Progenitor cell of endocrine pancreas (in vitro differentiated cells): ENCODE results near the gene FBXL12. TPM values are rescaled to one million over a fixed set of nuclear protein-coding genes. Genes with fewer than 3 reads are reported as not detected.
A peak's percentile ranks its signal among the peaks of the same experiment; 100 is the strongest.
"Not testable (repeated sequence)": the region's sequence is repeated elsewhere in the genome, so short reads cannot be mapped to it uniquely, and the experiment has no call there.

Experiments
- DNase-seq: peaks from one replicate; pipeline ENCODE4 v3.0.0; 2021; ENCODE audit warnings: low spot score; ENCODE audit not compliant: unreplicated experiment
- H3K27ac Mint-ChIP-seq: 2 replicates; pipeline ENCODE4 v1.8.0; 2021; ENCODE audit warnings: mild to moderate bottlenecking, moderate library complexity, mixed read lengths
- H3K27me3 Mint-ChIP-seq: 2 replicates; pipeline ENCODE4 v1.8.0; 2021; ENCODE audit warnings: mixed read lengths
- H3K36me3 Mint-ChIP-seq: 2 replicates; pipeline ENCODE4 v1.8.0; 2022; ENCODE audit warnings: mixed read lengths; ENCODE audit not compliant: insufficient read depth
- H3K4me1 Mint-ChIP-seq: 2 replicates; pipeline ENCODE4 v1.8.0; 2021; ENCODE audit warnings: low read depth, mixed read lengths
- H3K4me3 Mint-ChIP-seq: 2 replicates; pipeline ENCODE4 v1.8.0; 2021; ENCODE audit warnings: low read depth, mild to moderate bottlenecking, moderate library complexity, mixed read lengths
- H3K9me3 Mint-ChIP-seq: 2 replicates; pipeline ENCODE4 v1.8.0; 2021; ENCODE audit warnings: low read depth, mixed read lengths
- total RNA-seq: library from RNA; stranded (reverse); gene quantifications from 2 replicates; pipeline ENCODE4 v1.2.1, GENCODE V29; 2021
- TF ChIP-seq, protein P1 (sequence below): fragments of 200-600 bp; sonication (generic); IDR thresholded peaks from one replicate; pipeline ENCODE4 v1.5.0; 2021; ENCODE audit warnings: antibody characterized with exemption, mild to moderate bottlenecking; ENCODE audit not compliant: unreplicated experiment

Gene FBXL12
- total RNA-seq, 1 donor from 2014 or later = 32.0 TPM

DNA sequence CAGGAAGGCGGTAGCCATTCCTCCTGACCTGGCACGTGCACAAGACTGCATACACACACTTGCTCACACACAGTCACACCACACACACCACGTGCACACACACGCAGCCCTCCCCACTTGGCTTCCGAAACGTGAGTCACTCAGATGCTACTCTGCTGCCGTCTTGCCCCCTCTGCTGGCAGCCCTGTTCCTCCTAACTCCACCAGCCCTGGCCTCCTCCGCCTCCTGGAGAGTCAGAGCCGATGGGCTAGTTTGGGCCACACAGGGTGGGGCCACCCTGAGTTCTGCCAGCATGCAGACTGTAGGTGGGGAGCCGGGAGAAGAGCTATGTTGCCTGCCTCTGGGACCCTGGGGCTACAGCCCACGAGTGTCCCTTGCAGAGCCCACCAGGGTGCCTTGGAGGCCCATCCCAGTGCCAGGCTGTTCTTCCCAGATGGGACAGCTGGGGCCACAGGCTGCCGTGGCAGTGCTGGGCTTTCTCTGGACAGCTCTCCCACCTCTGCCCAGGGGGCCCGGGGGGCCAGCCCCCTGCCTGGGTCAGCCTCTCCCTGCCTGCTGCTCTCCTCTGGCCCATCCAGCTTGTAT, 28.3 kb upstream of the FBXL12 start:
- TF ChIP-seq, protein P1, sequence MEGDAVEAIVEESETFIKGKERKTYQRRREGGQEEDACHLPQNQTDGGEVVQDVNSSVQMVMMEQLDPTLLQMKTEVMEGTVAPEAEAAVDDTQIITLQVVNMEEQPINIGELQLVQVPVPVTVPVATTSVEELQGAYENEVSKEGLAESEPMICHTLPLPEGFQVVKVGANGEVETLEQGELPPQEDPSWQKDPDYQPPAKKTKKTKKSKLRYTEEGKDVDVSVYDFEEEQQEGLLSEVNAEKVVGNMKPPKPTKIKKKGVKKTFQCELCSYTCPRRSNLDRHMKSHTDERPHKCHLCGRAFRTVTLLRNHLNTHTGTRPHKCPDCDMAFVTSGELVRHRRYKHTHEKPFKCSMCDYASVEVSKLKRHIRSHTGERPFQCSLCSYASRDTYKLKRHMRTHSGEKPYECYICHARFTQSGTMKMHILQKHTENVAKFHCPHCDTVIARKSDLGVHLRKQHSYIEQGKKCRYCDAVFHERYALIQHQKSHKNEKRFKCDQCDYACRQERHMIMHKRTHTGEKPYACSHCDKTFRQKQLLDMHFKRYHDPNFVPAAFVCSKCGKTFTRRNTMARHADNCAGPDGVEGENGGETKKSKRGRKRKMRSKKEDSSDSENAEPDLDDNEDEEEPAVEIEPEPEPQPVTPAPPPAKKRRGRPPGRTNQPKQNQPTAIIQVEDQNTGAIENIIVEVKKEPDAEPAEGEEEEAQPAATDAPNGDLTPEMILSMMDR = peak; percentile 40
- Mint-ChIP-seq H3K4me1 (peaks cover 4% of the 10 kb centered on the region), H3K36me3 (peaks cover 14% of the 10 kb centered on the region), H3K27me3 (no peaks in the 10 kb centered on the region), H3K27ac (no peak overlapping the region), H3K9me3 (no peaks in the 10 kb centered on the region), H3K4me3 (no peak overlapping the region)
- no peak for DNase-seq

DNA sequence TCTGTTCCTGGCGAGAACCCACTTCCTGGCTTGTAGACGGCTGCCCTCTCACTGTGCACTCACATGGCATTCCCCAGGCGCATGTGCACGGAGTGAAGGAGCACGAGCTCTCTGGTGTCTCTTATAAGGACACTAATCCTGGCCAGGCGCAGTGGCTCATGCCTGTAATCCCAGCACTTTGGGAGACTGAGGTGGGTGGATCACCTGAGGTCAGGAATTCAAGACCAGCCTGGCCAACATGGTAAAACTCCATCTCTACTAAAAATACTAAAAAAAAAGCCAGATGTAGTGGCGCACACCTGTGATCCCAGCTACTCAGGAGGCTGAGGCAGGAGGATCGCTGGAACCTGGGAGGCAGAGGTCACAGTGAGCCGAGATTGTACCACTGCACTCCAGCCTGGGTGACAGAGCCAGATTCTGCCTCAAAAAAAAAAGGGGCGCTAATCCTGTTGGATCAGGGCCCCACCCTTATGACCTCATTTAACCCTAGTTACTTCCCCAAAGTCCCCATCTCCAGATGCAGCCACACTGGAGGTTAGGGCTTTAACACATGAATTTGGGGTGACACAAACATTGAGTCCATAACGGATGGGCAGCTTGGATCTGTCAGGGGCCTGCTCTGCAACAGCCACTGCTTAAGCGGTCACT, 24.9 kb upstream of the FBXL12 start:
- H3K36me3 Mint-ChIP-seq = peaks cover 23% of the 10 kb centered on the region
- not testable (repeated sequence) for H3K27ac Mint-ChIP-seq, H3K4me3 Mint-ChIP-seq, H3K9me3 Mint-ChIP-seq, H3K27me3 Mint-ChIP-seq, DNase-seq, H3K4me1 Mint-ChIP-seq

DNA sequence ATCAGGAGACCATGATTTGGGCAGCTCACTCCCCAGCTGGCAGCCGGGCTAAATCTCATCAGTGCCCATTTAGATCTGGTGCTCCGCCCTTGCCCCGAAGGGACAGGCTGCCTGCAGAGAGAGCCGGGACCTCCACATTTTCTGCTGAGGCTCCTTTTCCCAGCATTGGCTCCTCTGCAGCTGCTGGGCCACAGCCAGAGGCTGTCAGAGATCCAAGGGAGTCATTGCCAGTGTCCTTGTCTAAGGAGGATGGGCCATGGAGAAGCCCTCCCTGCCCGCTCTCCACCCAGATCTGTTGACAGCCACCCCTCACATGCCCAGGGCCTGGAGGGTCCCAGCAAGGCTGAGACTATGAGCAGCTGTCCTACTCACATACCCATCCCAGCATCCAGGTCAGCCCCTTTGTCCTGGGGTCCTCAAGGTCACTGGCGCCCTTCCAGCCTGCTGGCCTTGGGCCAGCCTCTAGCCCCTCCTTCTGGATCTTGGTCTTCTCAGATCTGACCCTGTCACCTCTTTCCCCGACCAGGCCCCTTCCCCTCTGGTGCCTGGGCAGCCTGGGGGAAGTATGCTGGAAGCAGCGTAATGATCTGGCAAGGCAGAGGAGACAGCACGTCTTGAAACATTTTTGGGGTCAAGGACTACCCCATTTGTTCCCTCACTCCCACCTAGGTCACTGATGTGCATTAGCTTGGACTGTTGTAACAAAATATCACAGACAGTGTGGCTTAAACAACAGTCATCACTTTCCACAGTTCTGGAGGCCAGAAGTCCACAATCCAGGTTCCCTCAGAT, 24.2 kb upstream of the FBXL12 start:
- TF ChIP-seq, protein P1 = no peak
- H3K4me3 Mint-ChIP-seq = no peak overlapping the region
- no peak for DNase-seq
- peaks cover 23% of the 10 kb centered on the region for H3K36me3 Mint-ChIP-seq
- no peaks in the 10 kb centered on the region for H3K27me3 Mint-ChIP-seq
- H3K27ac Mint-ChIP-seq = no peak overlapping the region
- no peaks in the 10 kb centered on the region for H3K4me1 Mint-ChIP-seq
- no peaks in the 10 kb centered on the region for H3K9me3 Mint-ChIP-seq

DNA sequence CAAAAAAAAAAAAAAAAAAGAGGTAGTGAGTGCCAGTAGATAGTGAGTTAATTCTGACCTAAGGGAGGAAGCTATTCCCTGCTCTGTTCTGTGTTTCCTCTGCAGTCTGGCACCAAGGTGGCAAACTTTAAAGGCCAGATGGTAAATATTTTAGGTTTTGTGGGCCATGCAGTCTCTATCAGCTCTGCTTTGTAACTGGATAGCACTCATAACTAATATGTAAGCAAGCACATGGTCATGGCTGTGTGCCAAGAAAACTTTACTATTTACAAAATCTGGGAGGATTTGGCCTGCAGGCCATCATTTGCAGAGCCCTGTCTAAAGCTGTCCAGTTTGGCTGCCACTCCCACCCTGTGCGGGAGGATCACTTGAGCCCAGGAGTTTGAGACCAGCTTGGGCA, 20.5 kb upstream of the FBXL12 start:
- Mint-ChIP-seq H3K27me3 (no peaks in the 10 kb centered on the region), H3K27ac (no peak overlapping the region), H3K4me3 (no peak overlapping the region), H3K4me1 (peaks cover 8% of the 10 kb centered on the region), H3K9me3 (no peaks in the 10 kb centered on the region), H3K36me3 (peaks cover 19% of the 10 kb centered on the region)
- no peak for DNase-seq
- TF ChIP-seq, protein P1 = no peak

DNA sequence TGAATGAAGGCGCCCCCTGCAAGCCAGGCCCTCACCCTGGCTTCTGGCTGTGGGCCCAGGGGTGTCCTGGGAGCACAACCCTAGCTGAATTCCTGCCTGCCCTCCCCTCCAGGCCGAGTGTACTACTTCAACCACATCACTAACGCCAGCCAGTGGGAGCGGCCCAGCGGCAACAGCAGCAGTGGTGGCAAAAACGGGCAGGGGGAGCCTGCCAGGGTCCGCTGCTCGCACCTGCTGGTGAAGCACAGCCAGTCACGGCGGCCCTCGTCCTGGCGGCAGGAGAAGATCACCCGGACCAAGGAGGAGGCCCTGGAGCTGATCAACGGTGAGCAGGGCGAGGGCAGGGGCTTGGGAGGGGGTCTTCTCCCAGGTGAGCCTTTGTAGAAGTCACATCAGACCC, 19.4 kb upstream of the FBXL12 start:
- Mint-ChIP-seq H3K4me1 (peaks cover 8% of the 10 kb centered on the region), H3K36me3 (peaks cover 16% of the 10 kb centered on the region), H3K27ac (no peak overlapping the region), H3K4me3 (no peak overlapping the region), H3K27me3 (no peaks in the 10 kb centered on the region), H3K9me3 (no peaks in the 10 kb centered on the region)
- TF ChIP-seq, protein P1 = no peak
- no peak for DNase-seq
